K562 (cell line): ENCODE measurements around the gene ZNF582. TPM values are rescaled to one million over a fixed set of nuclear protein-coding genes. Genes with fewer than 3 reads are reported as not detected.

Source experiments
- ATAC-seq: fragments of 200-7000 bp; cut with Tn5 transposase; 3 replicates; pipeline ENCODE4 v1.9.1; 2020; ENCODE audit warnings: moderate library complexity
- BruUV-seq: library from RNA; stranded (reverse); fragments of 400-500 nt; replicated peaks from 2 replicates; lab custom pipeline; 2021; lab: Mats Ljungman, UMichigan
- CTCF ChIA-PET: fragments of 300-600 bp; formaldehyde crosslinking; extraction: SDS; loops from one replicate; lab custom pipeline; 2021; ENCODE audit warnings: low intra/inter-chr PET ratio; lab: Yijun Ruan, JAX
- POLR2A ChIA-PET: fragments of 300-600, 350-650 bp; sonication (Branson Sonifier 250); formaldehyde crosslinking; extraction: SDS; loops from one replicate; lab custom pipeline; 2021; ENCODE audit warnings: antibody characterized with exemption, inconsistent platforms; lab: Yijun Ruan, JAX
- DNase-seq, 4 experiments: peaks; one replicate each; pipeline versions ENCODE4 v3.0.0 to v3.0.0-alpha.2; 2011 to 2018; ENCODE audit warnings: low spot score in 3 of 4, mixed read lengths in 3 of 4; ENCODE audit errors: extremely low read depth in 1 of 4
- FAIRE-seq: peaks from 2 replicates; lab custom pipeline; 2011; peaks lifted over from hg19 to GRCh38; lab: Jason Lieb, UNC
- H2AFZ ChIP-seq: 2 replicates; pipeline ENCODE4 v1.6.0; 2011; ENCODE audit warnings: low read depth, low read length, control low read depth, inconsistent platforms
- H3K27ac ChIP-seq: fragments of 200-600 bp; 3 replicates; pipeline ENCODE4 v1.8.0; 2011; ENCODE audit warnings: low read depth, mild to moderate bottlenecking, control low read depth, inconsistent platforms, low read length, moderate library complexity, mixed read lengths; ENCODE audit errors: extremely low read depth
- H3K27me3 ChIP-seq, 2 experiments: fragments of 300-600 bp in 1 of 2; 2 replicates in 1 of 2; 3 replicates in 1 of 2; pipeline versions ENCODE4 v1.6.0 to v1.8.0; 2011; ENCODE audit warnings: inconsistent platforms in 2 of 2, low read length in 2 of 2, mild to moderate bottlenecking in 1 of 2, mixed read lengths in 1 of 2, moderate library complexity in 1 of 2; ENCODE audit not compliant: control insufficient read depth in 2 of 2, insufficient read depth in 2 of 2
- H3K36me3 ChIP-seq: fragments of 300-600 bp; 3 replicates; pipeline ENCODE4 v1.8.0; 2011; ENCODE audit warnings: mild to moderate bottlenecking, low read length, inconsistent platforms; ENCODE audit not compliant: control insufficient read depth, insufficient read depth
- H3K4me1 ChIP-seq, 2 experiments: fragments of 200-600 bp in 1 of 2; replicated peaks in 1 of 2; 2 replicates in 1 of 2; 3 replicates in 1 of 2; pipeline versions ENCODE4 v1.5.1 to v1.8.0; 2011; ENCODE audit warnings: inconsistent platforms in 2 of 2, low read length in 2 of 2, mild to moderate bottlenecking in 1 of 2, mixed read lengths in 1 of 2, moderate library complexity in 1 of 2; ENCODE audit not compliant: control insufficient read depth in 2 of 2, insufficient read depth in 2 of 2
- H3K4me2 ChIP-seq: 2 replicates; pipeline ENCODE4 v1.6.1; 2011; ENCODE audit warnings: low read length, control low read depth, inconsistent platforms, mixed read lengths; ENCODE audit not compliant: insufficient read depth
- H3K4me3 ChIP-seq: fragments of 200-600 bp; sonication (generic), shearing (Covaris generic); 2 replicates; pipeline ENCODE4 v1.5.1; 2016; ENCODE audit warnings: control low read depth, inconsistent platforms
- H3K79me2 ChIP-seq: fragments of 200-600 bp; 3 replicates; pipeline ENCODE4 v1.8.0; 2011; ENCODE audit warnings: low read length, inconsistent platforms; ENCODE audit not compliant: control insufficient read depth, insufficient read depth
- H3K9ac ChIP-seq, 2 experiments: 2 replicates each; pipeline versions ENCODE4 v1.6.0 to v1.6.1; 2011; ENCODE audit warnings: low read depth in 2 of 2, low read length in 2 of 2, control low read depth in 1 of 2, inconsistent platforms in 1 of 2, mild to moderate bottlenecking in 1 of 2, mixed read lengths in 1 of 2; ENCODE audit not compliant: insufficient read depth in 1 of 2
- H3K9me1 ChIP-seq: one replicate; pipeline ENCODE4 v1.6.0; 2011; ENCODE audit warnings: inconsistent platforms, mild to moderate bottlenecking, low read length, moderate library complexity; ENCODE audit not compliant: control insufficient read depth, insufficient read depth
- H3K9me3 ChIP-seq: replicated peaks from 2 replicates; pipeline ENCODE4 v1.5.1; 2011; ENCODE audit warnings: low read depth, low read length, inconsistent platforms; ENCODE audit not compliant: control insufficient read depth, insufficient read depth
- H4K20me1 ChIP-seq: replicated peaks from 2 replicates; pipeline ENCODE4 v1.6.1; 2011; ENCODE audit warnings: low read length, inconsistent platforms, mixed read lengths; ENCODE audit not compliant: control insufficient read depth, insufficient read depth
- BRD9 ChIP-seq: fragments of 450-650 bp; IDR thresholded peaks from 2 replicates; pipeline ENCODE4 v1.6.1; 2018; ENCODE audit warnings: low read depth; ENCODE audit not compliant: partially characterized antibody
- CHD2 ChIP-seq: IDR thresholded peaks from 2 replicates; pipeline ENCODE4 v1.6.1; 2011; ENCODE audit warnings: low read depth, low read length
- ELF2 ChIP-seq: fragments of 250-450 bp; sonication (Bioruptor Pico); IDR thresholded peaks from 2 replicates; pipeline ENCODE4 v1.5.0; 2021; ENCODE audit warnings: mild to moderate bottlenecking
- EWSR1 ChIP-seq: fragments of 450-650 bp; IDR thresholded peaks from 2 replicates; pipeline ENCODE4 v1.6.1; 2018; ENCODE audit warnings: borderline replicate concordance, mild to moderate bottlenecking, low read depth, moderate library complexity; ENCODE audit not compliant: partially characterized antibody
- GABPA ChIP-seq: fragments of 200-800 bp; sonication (Bioruptor generic); conservative IDR thresholded peaks from 2 replicates; pipeline ENCODE4 v1.6.1; 2016; ENCODE audit warnings: low read depth, missing genetic modification characterization, missing compliant biosample characterization
- GTF2F1 ChIP-seq: IDR thresholded peaks from 2 replicates; pipeline ENCODE4 v1.6.1; 2011; ENCODE audit warnings: low read depth, low read length, improper control_type of control experiment
- LARP7 ChIP-seq: fragments of 450-650 bp; IDR thresholded peaks from 2 replicates; pipeline ENCODE4 v1.6.1; 2016
- MTA3 ChIP-seq: fragments of 450-650 bp; formaldehyde crosslinking; IDR thresholded peaks from 2 replicates; pipeline ENCODE4 v1.6.1; 2017; ENCODE audit warnings: mild to moderate bottlenecking, borderline replicate concordance
- PPARD ChIP-seq: fragments of 250-450 bp; sonication (Bioruptor Pico); IDR thresholded peaks from 2 replicates; pipeline ENCODE4 v1.8.0; 2022; ENCODE audit warnings: inconsistent platforms, mild to moderate bottlenecking, moderate library complexity
- SMAD1 ChIP-seq: fragments of 150-350 bp; IDR thresholded peaks from 2 replicates; pipeline ENCODE4 v1.6.1; 2014; ENCODE audit warnings: low read length, low read depth; ENCODE audit not compliant: partially characterized antibody
- ZBTB8A ChIP-seq: fragments of 450-650 bp; IDR thresholded peaks from 2 replicates; pipeline ENCODE4 v1.6.1; 2018; ENCODE audit warnings: mild to moderate bottlenecking, moderate library complexity; ENCODE audit not compliant: partially characterized antibody
- WGBS: fragments of 100-300 bp; shearing (Covaris generic); methylation state at CpG from one replicate; pipeline ENCODE4 v1.1.6; 2016; ENCODE audit warnings: low coverage, mixed read lengths; ENCODE audit not compliant: insufficient coverage; ENCODE audit errors: missing lambda C conversion rate; 5-methylcytosine and 5-hydroxymethylcytosine counted together
- in situ Hi-C: fragments of 300-500 bp; cut with MboI; formaldehyde crosslinking; loops from 4 replicates; pipeline ENCODE4 v1.15.0; 2018; ENCODE audit warnings: inconsistent platforms, mixed read lengths
- intact Hi-C: fragments of 100-400 bp; cut with micrococcal nuclease; formaldehyde crosslinking; loops from 2 replicates; pipeline ENCODE4 v1.14.2; 2022
- polyA plus RNA-seq, 8 experiments: library from polyadenylated mRNA; depleted of rRNA in 4 of 8; stranded (reverse) in 5 of 8; unstranded in 3 of 8; fragments of >200 nt; fragmentation: Nextera tagmentation in 2 of 8; fragmentation: Illumina TruSeq in 1 of 8; extraction: Ambion mirVana in 2 of 8; extraction: Trizol in 1 of 8; gene quantifications; 2 replicates each; pipeline versions ENCODE4 v1.2.1 to v1.2.3, GENCODE V29; 2011 to 2014; ENCODE audit warnings: inconsistent platforms in 1 of 8, missing spikeins in 1 of 8
- total RNA-seq, 7 experiments: library from RNA; depleted of rRNA in 6 of 7; stranded (reverse); fragments of >200 nt in 6 of 7; fragmentation: Illumina TruSeq in 2 of 7; extraction: Trizol in 2 of 7; gene quantifications; 2 replicates each; pipeline versions ENCODE4 v1.2.1 to v1.2.3, GENCODE V29; 2011 to 2021; ENCODE audit warnings: low replicate concordance in 1 of 7
- TF ChIP-seq, protein P1 (sequence below), 3 experiments: fragments of 200-800 bp in 1 of 3; fragments of 250-450 bp in 1 of 3; fragments of 450-650 bp in 1 of 3; sonication (Bioruptor Pico) in 1 of 3; sonication (Bioruptor generic) in 1 of 3; formaldehyde crosslinking in 1 of 3; IDR thresholded peaks; 2 replicates each; pipeline versions ENCODE4 v1.6.1 to v1.8.0; 2016 to 2022; ENCODE audit warnings: mild to moderate bottlenecking in 2 of 3, missing genetic modification characterization in 2 of 3, missing compliant biosample characterization in 1 of 3, moderate library complexity in 1 of 3
- TF ChIP-seq, protein P2 (sequence below), 2 experiments: fragments of 450-650 bp in 1 of 2; sonication (generic) in 1 of 2; formaldehyde crosslinking; conservative IDR thresholded peaks; 2 replicates each; pipeline versions ENCODE4 v1.4.0 to v1.8.1; 2020 to 2022; ENCODE audit warnings: mild to moderate bottlenecking in 1 of 2, missing genetic modification reagents in 1 of 2

ZNF582 gene
- total and polyA plus RNA-seq, 9 of the 15 experiments (the other 6 are each of a cell fraction or from before 2014, with no cell fraction given), result 0.72 to 3.3 (median 1.6) TPM

DNA sequence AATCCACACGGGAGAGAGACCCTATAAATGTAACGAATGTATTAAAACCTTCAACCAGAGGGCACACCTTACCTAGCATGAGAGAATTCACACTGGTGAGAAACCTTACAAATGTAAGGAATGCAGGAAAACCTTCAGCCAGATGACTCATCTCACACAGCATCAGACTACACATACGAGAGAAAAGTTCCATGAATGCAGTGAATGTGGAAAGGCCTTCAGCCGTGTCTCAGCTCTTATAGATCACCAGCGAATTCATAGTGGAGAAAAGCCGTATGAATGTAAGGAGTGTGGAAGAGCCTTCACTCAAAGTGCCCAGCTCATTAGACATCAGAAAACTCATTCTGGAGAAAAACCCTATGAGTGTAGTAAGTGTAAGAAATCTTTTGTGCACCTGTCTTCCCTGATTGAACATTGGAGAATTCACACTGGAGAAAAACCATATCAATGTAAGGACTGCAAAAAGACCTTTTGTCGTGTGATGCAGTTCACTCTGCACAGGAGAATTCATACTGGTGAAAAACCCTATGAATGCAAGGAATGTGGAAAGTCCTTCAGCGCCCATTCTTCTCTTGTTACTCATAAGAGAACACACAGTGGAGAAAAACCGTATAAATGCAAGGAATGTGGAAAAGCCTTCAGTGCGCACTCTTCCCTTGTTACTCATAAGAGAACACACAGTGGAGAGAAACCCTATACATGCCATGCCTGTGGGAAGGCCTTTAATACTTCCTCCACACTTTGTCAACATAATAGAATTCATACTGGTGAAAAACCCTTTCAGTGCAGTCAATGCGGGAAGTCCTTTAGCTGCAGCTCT lies 16.0 kb downstream of the ZNF582 start (continued):
- TF ChIP-seq EWSR1, result no peak
- TF ChIP-seq LARP7, result no peak
- no peak for TF ChIP-seq CHD2
- TF ChIP-seq GABPA (tag), result no peak

DNA sequence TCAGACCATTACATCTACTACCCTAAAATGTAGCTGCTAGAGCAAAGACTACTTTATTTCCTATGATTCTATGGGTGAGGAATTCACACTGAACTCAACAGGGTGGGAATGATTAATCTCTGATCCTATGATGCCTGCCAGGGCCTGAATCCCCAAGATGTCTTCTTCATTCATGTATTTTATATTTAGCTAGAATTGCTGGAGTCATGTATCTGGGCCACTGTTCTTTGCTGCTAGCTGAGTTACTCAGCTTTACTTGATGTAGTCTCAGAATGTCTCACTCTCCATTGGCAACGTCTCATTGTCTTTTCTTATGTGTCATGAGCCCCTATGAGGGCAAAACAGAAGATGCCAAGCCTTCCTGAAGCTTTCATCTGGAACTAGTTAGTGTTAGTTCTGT lies 21.1 kb downstream of the ZNF582 start:
- no peak overlapping the region for H3K4me2 ChIP-seq
- FAIRE-seq, result no peak
- no peaks in the 10 kb centered on the region for H3K9me1 ChIP-seq
- H3K4me1 ChIP-seq, result peaks cover 0 to 7% of the 10 kb centered on the region in 2 experiments; a peak in 2 of 5 replicates
- no peak overlapping the region for H3K27ac ChIP-seq
- no peaks in the 10 kb centered on the region for H4K20me1 ChIP-seq
- H2AFZ ChIP-seq, result no peak overlapping the region
- no peak overlapping the region for H3K9ac ChIP-seq
- no peak for DNase-seq
- ChIA-PET POLR2A (no interaction called here), CTCF (no interaction called here)
- H3K4me3 ChIP-seq, result no peak overlapping the region
- intact Hi-C loops (no loop called here), in situ Hi-C loops (no loop called here)
- ATAC-seq, result no peak
- 61% methylated on average over 1 of the region's 1 CpG for WGBS
- TF ChIP-seq BRD9 (no peak), ELF2 (CRISPR knock-in tag) (no peak), ZBTB8A (no peak), GTF2F1 (no peak), MTA3 (no peak), SMAD1 (no peak), PPARD (CRISPR knock-in tag) (no peak)
- TF ChIP-seq, protein P1, sequence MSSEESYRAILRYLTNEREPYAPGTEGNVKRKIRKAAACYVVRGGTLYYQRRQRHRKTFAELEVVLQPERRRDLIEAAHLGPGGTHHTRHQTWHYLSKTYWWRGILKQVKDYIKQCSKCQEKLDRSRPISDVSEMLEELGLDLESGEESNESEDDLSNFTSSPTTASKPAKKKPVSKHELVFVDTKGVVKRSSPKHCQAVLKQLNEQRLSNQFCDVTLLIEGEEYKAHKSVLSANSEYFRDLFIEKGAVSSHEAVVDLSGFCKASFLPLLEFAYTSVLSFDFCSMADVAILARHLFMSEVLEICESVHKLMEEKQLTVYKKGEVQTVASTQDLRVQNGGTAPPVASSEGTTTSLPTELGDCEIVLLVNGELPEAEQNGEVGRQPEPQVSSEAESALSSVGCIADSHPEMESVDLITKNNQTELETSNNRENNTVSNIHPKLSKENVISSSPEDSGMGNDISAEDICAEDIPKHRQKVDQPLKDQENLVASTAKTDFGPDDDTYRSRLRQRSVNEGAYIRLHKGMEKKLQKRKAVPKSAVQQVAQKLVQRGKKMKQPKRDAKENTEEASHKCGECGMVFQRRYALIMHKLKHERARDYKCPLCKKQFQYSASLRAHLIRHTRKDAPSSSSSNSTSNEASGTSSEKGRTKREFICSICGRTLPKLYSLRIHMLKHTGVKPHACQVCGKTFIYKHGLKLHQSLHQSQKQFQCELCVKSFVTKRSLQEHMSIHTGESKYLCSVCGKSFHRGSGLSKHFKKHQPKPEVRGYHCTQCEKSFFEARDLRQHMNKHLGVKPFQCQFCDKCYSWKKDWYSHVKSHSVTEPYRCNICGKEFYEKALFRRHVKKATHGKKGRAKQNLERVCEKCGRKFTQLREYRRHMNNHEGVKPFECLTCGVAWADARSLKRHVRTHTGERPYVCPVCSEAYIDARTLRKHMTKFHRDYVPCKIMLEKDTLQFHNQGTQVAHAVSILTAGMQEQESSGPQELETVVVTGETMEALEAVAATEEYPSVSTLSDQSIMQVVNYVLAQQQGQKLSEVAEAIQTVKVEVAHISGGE (CRISPR knock-in tag; IDR thresholded peaks at IDR 0.05), result no peak
- TF ChIP-seq, protein P2, sequence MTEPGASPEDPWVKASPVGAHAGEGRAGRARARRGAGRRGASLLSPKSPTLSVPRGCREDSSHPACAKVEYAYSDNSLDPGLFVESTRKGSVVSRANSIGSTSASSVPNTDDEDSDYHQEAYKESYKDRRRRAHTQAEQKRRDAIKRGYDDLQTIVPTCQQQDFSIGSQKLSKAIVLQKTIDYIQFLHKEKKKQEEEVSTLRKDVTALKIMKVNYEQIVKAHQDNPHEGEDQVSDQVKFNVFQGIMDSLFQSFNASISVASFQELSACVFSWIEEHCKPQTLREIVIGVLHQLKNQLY (CRISPR knock-in tag; conservative IDR thresholded peaks at IDR 0.05), result no peak
- H3K79me2 ChIP-seq, result peaks cover 29% of the 10 kb centered on the region
- H3K9me3 ChIP-seq, result peaks cover 17% of the 10 kb centered on the region
- H3K27me3 ChIP-seq, result no peaks in the 10 kb centered on the region
- BruUV-seq, result no TSS peak
- H3K36me3 ChIP-seq, result peaks cover 79% of the 10 kb centered on the region
